HG02840 (cell line): ENCODE measurements around the gene DCLK1.
"Not testable (repeated sequence)": the region's sequence is repeated elsewhere in the genome, so short reads cannot be mapped to it uniquely, and the experiment has no call there.

Experiments
- ATAC-seq: cut with Tn5 transposase; IDR thresholded peaks from one replicate; pipeline ENCODE4 v1.9.1; 2021; ENCODE audit warnings: mild to moderate bottlenecking, moderate library complexity, moderate number of reproducible peaks; ENCODE audit not compliant: unreplicated experiment, low FRiP score

The DCLK1 gene

DNA sequence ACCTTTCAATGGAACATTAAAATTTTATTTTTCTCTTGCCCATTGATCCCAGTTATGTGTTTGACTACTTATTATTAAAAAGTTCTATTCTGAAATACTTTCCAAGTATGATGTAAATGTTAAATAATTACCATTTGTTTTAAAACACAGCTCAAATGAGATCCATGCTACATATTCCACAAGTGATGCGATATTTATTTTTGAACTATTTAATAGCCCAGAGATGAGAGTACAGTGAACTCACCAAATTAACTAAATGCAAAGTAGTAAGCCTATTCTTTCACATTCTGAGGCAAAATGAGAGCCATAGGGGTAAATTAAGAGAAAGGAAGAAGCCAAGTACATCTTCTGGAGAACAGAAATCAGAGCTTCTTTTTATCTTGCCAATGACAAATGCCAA lies 1.2 kb upstream of the DCLK1 start:
- ATAC-seq, result no peak

DNA sequence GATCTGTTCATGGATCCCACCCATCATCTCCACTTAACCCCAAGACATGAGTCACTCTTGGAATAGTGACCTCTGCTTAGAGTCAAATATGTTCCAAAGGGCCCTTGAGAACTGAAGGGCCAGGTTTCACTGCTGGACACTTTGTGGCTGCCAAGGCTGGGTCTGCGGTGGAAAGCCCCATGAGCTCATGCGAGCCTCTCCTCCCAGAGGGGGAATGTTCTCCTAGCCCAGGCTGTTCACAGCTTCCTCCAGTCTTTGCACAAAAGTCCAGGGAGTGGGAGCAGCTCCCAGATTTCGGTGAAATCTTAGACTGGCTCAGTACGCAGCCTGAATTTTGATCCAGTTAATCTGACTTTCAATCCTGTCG lies 732 bp upstream of the DCLK1 start:
- no peak for ATAC-seq

DNA sequence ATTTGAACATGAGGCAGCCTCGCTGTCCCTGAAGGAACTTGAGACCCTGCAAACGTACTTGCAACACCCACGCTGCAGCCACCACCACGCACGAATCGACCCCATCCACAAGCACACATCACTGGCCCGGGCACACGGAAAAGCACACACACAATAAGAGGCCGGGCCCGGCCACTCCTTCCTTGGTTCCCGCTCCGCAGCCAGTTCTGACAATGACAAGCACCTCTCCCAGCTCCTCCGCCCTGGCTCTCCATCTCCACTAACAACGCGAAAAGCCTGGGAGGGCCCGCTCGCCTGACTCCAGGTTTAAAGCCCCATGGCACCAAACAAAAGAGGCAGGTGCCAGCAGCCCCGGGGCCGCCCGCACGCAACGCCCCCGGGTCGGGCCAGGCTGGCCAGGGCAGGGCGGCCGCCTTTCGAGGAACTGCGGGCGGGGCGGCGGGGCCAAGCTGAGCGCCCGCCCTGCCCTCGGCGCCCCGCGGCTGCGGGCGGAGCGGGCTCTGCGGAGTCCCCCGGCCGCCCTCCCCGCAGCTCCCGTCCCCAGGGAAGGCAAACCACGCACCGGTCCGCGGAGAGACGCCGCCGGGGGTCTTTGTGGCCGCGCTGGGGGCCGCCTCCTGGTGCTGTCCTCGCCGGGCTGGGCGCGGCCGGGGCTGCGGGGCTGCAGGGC lies 495 bp downstream of the DCLK1 start:
- ATAC-seq, result no peak

DNA sequence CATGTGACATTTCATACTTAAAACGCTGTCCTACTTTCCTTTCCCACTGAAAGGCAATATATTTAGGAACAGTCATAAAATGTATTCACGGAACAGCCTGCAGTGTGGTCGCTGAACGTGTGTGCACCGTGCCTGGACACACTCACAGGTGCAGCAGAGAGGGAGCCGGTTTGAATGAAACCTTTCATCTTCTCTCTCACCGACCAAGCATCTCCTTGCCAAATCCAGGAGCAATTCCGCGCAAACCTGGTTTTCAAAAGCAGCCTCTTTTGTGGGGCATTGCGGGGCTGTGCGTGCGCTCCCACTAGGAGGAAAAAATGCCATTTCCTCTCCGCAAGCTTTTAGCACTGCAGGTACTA lies 1.0 kb downstream of the DCLK1 start:
- ATAC-seq, result no peak

DNA sequence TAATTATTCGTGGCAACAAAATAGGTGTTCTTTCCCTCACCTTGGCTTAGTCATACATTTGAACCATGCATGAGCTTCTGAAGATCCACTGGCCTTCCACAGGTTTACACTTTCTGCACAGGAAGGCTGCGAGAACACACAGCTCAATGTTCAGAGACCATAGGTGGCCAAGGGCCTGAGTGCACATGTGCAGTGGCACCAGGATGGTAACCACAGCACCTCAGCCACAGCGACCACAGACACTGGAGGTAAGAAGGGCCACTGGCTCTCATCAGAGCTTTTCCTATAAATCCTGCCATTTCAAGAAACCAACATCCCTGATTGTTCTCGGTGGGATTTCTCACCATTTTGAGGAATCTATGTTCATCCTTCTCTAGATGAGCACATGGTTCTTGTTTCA lies 1.6 kb downstream of the DCLK1 start:
- no peak for ATAC-seq

DNA sequence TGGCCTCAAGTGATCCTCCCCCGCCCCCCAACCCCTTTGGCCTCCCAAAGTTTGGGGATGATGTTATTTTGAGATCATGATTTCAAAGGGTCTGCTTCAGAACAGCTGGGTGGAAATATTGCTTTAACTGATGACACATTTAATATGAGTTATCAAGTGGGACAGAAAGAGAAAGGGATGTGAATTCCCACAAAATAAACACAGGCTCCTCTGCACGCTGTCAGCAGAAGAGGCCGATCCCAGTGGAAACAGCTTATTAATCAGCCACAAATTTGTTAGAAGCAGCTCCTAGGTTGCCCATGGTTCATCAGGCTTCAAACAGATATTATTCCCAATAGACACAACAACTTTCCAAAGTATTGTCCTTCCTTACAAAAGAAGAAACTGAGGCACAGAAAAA lies 4.7 kb downstream of the DCLK1 start:
- no peak for ATAC-seq

DNA sequence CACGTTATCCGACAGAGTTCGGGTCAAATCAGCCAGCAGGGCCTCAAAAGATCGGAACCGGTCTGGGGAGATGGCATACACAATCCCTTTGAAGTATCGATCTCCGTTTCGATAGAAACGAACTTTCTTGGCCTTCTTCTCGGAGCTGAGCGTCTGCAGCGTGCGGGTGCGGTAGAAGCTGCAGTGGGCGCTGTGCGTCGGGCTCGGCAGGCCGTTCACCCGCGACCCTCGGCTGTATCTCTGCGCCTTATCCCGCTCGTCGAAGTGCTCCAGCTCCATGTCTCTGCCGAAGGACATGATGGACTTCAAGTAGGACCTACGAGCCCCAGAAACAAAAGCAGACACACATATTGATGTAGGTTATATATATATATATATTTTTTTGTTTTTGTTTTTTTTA lies 5.3 kb downstream of the DCLK1 start:
- no peak for ATAC-seq

DNA sequence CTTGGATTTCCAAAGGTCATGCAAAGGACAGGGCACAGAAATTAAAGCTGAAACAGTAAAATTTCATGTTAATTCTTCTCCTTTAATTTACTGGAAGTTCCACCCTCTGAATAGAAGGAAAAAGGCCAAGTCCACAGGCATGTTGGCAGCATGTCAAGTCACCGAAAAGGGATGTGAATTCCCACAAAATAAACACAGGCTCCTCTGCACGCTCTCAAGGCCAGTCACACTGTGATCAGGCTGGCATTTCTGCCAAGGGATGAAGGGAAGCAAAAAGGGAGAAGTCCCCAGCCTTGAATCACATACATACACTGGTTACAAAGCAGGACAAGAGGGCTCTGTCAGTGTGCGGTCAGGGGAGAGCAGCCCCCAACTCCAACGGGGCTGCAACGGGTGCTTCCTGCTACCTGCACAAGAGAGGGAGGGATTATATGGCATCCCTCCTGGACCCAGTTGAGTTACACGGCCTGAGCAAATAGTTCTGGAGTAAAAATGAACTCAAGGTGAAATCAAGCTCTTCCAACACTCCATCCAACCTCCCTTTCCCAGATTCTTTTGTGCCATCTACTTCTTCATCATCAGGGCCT lies 6.9 kb downstream of the DCLK1 start:
- ATAC-seq, result no peak

DNA sequence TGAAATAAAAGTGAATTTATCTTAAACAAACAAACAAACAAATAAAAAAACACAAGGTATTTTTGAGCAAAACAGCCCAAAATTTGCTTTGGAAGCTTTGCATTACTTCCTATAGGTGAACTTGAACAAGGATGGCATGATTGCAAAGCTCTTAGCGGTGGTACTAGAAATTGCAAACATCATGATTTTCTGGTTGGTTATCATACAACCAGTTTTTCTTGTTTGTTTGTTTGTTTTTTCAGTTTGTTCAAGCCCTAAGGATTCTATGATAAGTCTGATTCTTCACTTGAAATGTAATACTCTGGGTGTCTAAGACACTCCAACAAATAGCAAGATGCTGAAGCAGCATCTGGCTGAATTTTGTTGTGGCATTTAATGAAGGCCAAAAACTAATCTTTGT lies 15.9 kb downstream of the DCLK1 start:
- ATAC-seq, result no peak

DNA sequence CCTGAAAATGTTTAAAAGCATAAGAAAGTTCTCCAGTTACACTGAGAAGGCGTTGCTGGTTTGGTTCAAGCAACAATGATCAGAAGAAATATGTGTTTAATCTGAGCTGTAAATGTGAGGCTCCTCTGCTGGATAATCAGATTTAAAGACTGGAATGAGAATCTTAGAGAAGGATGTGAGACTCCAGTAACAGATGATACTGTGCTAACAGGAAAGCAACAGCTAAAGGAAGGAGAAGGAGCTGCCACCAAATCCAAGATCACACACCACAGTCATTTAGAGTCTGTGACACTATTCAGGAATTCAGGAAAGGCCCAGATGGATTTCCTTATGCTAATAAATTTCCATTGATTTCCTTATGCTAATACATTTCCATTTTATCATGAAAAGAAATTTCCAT lies 16.9 kb downstream of the DCLK1 start:
- no peak for ATAC-seq

DNA sequence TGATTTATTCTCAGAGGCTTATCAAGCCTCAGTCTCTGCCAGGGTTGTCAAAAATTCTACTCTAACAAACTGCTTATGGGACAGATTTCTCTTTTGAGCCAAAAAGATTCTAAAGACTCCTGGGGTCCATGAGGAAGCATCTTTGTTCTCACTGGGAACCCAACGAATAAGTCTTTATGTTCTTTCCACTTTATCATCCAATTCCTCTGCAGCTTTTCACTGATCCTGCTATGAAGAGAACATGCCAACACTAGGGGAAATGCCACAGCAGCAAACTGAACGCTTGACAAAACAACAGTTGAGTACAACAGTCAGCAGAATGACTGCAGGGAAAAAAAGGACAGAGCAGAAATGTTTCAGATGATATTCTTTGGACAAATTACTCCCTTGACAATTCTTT lies 22.2 kb downstream of the DCLK1 start:
- no peak for ATAC-seq

DNA sequence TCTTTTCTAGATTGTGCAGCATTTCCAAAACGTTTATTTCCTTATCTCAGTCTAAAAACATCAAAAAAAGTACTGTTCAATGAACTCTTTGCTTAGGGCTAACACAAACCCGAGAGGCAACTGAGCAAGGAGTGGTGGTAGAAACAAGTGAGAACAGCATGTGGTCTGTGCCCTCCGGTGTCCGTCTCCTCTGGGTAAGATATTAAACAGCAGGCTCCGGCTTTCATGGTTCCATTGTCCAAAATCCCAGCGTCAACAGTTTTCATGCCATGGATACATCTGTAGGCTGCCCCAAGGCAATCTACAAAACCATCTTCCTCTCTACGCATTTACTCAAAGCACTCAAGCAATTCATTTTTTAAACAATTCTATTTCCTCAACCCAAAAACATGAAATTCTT lies 22.8 kb downstream of the DCLK1 start:
- ATAC-seq, result no peak

DNA sequence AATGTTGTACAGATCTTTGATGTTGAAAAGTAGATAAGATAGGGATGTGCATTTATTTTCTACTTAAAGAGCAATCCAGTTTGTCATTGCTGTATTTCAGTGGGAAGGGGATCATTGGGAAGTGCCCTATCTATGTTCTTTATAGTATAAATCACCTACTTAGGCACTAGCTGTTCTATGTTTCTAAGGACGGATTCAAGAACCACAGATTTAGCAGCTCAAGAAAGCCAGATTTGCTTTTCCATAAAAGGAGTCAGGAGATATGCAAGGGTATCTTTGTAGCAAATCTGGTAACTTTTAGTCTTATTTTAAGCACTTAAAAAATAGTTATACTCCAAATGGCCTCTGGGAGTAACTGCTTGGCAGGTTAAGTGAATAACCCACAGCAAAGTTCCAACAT lies 23.7 kb downstream of the DCLK1 start:
- ATAC-seq, result no peak

DNA sequence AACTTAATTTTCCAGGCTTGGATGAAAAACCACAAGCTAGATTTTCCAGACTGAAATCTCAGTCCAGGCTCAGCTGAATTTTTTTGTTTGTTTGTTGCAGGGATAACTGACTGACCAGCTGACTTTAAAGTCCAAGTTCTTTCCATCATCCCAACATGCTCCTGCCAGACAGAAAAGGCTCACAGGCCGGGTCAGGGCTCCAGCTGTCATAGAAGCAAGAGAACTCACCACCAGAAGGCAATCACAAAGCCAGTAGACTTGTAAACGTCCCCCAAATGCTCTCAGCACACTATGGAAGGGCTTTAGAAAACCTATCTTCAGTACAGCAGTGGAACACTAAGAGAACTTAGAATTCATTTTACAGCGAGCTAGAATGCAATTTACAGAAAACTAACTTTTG lies 25.5 kb downstream of the DCLK1 start:
- ATAC-seq, result no peak

DNA sequence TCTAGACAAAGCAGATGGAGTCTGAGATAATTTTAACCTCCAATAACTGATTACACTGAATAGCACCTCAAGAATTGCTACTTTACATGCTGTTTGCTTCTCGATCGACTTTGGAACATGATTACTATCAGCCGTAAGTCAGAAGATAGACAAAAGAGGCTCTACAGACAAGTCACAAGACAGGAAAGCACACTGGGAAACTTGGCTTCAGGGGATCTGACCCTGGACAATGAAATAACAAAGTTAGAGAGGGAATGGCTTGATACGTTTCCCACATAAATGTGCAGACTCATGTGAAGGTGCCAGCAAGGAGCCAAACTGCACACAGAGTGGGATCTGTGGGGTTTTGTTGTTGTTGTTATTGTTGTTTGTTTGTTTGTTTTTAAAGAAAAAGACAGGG lies 28.5 kb downstream of the DCLK1 start:
- ATAC-seq, result no peak

DNA sequence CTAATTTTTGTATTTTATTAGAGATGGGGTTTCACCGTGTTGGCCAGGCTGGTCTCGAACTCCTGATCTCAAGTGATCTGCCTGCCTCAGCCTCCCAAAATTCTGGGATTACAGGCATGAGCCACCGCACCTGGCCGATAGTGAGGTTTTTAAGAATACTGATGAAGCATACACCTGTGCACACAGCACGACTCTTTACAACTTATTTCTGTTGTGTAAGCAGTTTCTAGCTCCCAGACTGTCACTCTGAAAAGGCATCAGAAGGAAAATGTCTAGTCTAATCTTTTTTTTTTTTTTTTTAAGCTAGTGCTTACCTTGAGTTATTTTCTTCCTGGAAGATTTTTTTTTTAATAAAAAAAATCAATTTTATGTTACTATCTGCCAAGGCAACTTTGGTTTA lies 29.3 kb downstream of the DCLK1 start:
- not testable (repeated sequence) for ATAC-seq

DNA sequence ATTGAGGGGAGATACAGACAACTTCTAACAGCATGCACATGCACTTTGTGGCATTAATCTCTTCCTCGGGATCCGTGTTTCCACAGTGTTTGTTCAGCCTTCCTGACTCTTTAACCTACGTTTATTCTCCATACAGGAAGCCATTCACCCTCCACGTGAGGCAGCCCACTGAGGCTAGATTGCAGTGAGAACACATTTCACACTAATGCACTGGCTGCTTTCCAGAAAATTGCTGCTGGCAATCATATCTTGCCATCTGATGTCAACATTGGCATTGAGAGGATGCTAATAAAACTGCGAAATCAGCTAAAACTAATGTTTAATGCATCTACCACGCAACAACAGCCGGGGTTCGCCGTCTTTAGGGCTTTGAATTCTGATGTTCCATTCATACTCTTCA lies 30.0 kb downstream of the DCLK1 start:
- no peak for ATAC-seq

DNA sequence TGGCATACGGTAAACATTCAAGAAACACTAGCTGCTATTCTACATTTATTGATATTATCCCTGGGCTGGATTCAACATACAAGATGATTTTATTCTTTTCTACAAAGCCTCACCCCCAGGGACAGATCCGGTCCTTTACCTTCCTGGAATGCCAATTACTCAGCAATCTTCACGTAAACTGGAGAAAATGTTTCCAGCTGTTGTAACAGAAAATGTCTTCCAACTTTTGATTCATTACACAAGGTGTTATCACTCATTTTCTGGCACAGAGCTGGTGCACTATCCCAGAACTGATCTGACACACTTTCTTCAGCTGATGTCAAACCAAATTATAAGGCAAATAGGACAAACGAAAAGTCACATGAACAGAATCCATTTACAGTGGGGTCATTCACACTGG lies 33.1 kb downstream of the DCLK1 start:
- ATAC-seq, result no peak

DNA sequence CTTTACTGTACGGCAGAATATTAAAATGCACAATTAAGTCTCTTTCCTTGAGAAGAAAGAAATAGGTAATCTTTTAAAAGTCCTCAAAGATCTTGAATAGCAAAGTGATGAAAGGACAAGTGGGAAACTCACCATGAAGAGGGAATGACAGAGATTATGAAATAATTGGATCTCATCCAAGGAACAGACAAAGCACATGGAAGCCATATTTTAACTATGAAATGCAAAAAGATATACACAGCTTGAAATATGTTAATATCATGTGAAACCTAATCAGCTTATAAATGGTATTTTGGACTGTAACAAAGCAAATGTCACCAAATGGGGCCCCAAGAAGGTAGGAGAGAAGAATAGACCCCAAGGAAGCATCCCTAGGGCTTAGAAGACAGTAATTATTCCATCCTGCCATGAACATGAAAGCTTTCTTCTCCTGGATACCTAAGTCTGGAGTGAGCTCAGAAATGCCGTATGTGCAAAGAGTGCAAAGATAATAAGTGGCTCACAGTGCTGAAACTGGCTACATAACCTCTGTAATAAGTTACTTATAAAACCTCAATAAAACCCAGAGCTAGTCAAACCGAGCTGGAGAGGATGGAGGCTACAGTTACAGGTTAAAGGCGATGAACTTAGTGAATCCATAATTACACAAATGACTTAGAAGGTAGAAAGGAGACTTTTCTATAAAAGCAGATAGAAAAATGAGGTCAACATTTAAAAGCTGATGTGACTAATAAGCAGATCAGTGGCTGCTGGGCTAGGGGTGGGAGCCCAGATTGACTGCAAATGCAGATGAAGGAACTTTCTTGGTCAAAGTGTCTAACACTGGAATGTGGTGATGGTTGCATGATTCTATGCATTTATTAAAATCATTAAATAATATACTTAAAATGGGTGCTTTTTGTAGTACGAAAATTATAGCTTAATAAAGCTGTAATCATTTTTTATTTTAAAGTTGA lies 34.4 kb downstream of the DCLK1 start:
- no peak for ATAC-seq

DNA sequence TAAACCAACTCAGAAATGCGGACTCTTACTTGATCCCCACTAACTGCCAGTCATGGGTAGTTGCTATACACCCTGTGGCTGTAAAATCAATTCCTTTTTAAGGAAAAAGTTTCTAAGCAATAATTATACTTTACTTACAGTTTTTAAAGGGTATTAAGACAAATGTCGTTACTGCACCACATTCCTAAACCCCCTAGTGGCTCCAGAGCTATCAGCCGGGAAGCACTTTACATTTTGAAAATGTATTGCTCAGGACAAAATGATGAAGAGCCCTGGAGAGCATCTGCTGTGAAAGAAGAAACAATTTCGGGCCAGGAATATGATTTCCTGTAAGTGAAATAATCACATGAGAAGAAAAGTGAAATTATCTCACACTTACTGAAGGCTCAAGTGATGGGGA lies 36.7 kb downstream of the DCLK1 start:
- ATAC-seq, result no peak

DNA sequence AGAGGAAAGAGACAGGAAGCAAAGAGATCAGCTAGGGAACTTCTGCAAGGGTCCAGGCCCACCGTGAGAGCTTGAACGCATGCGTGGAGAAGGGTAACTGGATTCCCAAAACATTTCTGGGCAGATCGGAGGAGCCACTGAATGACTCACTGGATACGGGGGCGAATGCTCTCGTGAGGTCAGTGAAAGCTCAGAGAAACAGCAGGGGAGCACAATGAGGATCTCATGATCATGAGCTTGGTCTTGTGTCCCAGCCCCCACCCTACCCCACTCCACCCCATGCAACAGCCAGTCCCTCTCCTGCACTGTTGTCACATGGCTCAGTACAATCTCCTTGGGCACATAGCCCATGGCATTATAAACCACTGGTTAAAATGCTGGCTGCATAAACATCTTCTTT lies 40.6 kb downstream of the DCLK1 start:
- ATAC-seq, result no peak

DNA sequence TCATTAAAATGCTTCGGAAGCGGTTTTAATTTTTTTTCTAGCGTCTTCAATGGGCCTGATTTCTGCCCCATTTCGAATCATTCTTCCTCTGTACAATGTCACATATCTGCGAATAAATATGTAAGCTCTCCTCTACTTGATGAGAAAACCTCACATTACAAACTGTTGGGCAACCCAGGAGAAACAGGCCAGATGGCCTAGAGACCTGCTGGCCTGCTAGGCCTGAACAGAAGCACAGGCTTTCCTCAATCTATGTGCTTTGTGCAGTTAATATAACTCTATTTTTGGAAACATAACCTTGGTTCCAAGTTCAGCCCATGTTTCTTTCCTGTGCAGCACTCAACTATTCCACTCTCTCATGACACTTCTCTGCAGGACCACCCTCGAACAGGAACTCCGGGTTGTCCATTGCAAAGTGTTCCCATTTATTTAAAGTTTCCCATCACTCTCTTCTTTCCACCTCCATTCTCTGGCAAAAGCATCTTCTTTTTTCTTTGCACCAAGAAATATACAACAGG lies 42.0 kb downstream of the DCLK1 start:
- no peak for ATAC-seq
